Measurements from ENCODE around the gene GRIK4. TPM values are rescaled to one million over a fixed set of nuclear protein-coding genes. Genes with fewer than 3 reads are reported as not detected.

Gene GRIK4
- total RNA-seq, 2 experiments from 2014 or later = not detected

DNA sequence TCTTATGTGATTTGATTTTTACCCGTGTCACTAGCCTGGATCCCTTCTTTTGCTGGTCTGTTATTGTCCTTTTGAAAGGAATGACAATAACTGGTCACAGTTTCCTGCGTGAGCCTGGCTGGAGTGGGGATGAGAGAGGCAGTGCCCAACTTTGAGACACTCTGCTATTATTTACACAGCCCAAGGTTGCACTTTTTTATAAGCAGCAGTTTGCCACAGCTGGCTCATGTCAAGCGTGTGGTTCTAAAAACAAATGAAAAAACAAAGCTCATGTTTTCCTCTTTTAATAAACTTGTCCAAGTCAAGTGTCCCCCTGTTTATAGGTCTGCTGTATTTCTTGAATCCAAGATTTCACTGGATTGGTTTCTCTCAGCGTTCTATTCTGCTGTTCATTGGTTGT lies 201.3 kb downstream of the GRIK4 start:
- Mint-ChIP-seq H3K36me3 (ENCODE audit: low read depth) (no peaks in the 10 kb centered on the region), H3K27ac (no peak overlapping the region), H3K4me3 (no peak overlapping the region), H3K27me3 (peaks cover 28% of the 10 kb centered on the region), H3K9me3 (no peaks in the 10 kb centered on the region), H3K4me1 (ENCODE audit: low read depth) (no peaks in the 10 kb centered on the region)
- H3K4me3 ChIP-seq (ENCODE audit: low read length) = no peak overlapping the region
- TF ChIP-seq, protein P1, sequence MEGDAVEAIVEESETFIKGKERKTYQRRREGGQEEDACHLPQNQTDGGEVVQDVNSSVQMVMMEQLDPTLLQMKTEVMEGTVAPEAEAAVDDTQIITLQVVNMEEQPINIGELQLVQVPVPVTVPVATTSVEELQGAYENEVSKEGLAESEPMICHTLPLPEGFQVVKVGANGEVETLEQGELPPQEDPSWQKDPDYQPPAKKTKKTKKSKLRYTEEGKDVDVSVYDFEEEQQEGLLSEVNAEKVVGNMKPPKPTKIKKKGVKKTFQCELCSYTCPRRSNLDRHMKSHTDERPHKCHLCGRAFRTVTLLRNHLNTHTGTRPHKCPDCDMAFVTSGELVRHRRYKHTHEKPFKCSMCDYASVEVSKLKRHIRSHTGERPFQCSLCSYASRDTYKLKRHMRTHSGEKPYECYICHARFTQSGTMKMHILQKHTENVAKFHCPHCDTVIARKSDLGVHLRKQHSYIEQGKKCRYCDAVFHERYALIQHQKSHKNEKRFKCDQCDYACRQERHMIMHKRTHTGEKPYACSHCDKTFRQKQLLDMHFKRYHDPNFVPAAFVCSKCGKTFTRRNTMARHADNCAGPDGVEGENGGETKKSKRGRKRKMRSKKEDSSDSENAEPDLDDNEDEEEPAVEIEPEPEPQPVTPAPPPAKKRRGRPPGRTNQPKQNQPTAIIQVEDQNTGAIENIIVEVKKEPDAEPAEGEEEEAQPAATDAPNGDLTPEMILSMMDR (IDR thresholded peaks at IDR 0.05) = no peak
- ATAC-seq (ENCODE audit: poor library complexity) = no peak
- CTCF ChIA-PET = no interaction called here
- H3K27ac ChIP-seq (ENCODE audit: low read depth in 1 of 2, low read length in 2 of 2) = no peak overlapping the region
- H3K9me3 ChIP-seq (ENCODE audit: control insufficient read depth in 1 of 2, insufficient read depth in 1 of 2, low read length in 2 of 2) = peaks cover 0 to 8% of the 10 kb centered on the region in 2 experiments
- H3K27me3 ChIP-seq (ENCODE audit: control insufficient read depth in 1 of 2, insufficient read depth in 2 of 2, low read length in 2 of 2) = peaks cover 6 to 10% of the 10 kb centered on the region in 2 experiments
- no peak for DNase-seq
- POLR2A ChIA-PET = no interaction called here
- no peaks in the 10 kb centered on the region for H3K36me3 ChIP-seq (ENCODE audit: insufficient read depth, low read length)
- intact Hi-C loops (cut with DNase I, micrococcal nuclease) = no loop called here
- H3K4me1 ChIP-seq (ENCODE audit: insufficient read depth, low read length) = no peaks in the 10 kb centered on the region

DNA sequence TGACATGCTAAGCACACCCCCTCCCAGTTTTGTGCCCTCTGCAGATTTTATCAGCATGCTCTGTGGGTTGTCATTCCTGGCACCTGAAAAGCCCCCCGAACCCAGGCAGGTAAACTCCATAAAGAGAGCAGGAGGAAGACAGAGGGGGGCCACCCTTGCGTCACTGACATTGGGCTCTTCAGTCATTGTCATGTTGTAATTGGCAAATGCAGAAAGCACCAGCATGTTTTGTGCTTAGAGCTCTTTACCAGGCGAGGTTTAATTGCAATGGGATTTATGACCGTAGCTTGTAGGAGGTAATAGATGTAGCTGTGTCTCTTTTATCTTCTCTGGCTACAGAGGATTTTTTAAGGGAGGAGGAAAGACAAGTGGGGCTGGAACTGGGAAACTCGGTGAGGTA lies 201.7 kb downstream of the GRIK4 start:
- H3K4me1 ChIP-seq (ENCODE audit: insufficient read depth, low read length) = no peaks in the 10 kb centered on the region
- ATAC-seq (ENCODE audit: poor library complexity) (no peak), DNase-seq (no peak)
- ChIA-PET POLR2A (no interaction called here), CTCF (no interaction called here)
- Mint-ChIP-seq H3K36me3 (ENCODE audit: low read depth) (no peaks in the 10 kb centered on the region), H3K4me3 (no peak overlapping the region), H3K27ac (no peak overlapping the region), H3K27me3 (peaks cover 29% of the 10 kb centered on the region), H3K9me3 (no peaks in the 10 kb centered on the region), H3K4me1 (ENCODE audit: low read depth) (no peaks in the 10 kb centered on the region)
- TF ChIP-seq, protein P1 (IDR thresholded peaks at IDR 0.05) = no peak
- peaks cover 0 to 6% of the 10 kb centered on the region in 2 experiments for H3K9me3 ChIP-seq (ENCODE audit: control insufficient read depth in 1 of 2, insufficient read depth in 1 of 2, low read length in 2 of 2)
- no peak overlapping the region for H3K27ac ChIP-seq (ENCODE audit: low read depth in 1 of 2, low read length in 2 of 2)
- H3K36me3 ChIP-seq (ENCODE audit: insufficient read depth, low read length) = no peaks in the 10 kb centered on the region
- peaks cover 6 to 11% of the 10 kb centered on the region in 2 experiments for H3K27me3 ChIP-seq (ENCODE audit: control insufficient read depth in 1 of 2, insufficient read depth in 2 of 2, low read length in 2 of 2)
- intact Hi-C loops (cut with DNase I, micrococcal nuclease) = no loop called here
- H3K4me3 ChIP-seq (ENCODE audit: low read length) = no peak overlapping the region

DNA sequence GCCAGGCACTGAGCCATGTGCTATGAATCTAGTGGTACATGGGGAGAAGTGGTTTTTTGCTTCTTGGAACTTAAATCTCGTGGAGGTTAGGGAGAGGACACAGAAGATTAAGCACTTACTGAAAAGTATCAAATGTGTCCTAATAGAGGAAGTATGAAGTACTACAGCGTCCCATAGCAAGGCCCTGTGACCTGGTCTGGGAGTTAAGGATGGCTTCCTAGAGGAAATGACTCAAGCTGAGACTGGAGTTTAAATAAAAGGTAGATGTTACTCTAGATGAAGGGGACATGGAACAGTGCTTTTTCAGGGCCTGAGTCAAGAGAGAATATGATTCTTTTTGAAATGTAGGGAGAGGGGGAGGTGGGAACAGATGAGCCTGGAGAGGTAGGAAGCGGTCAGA lies 202.9 kb downstream of the GRIK4 start:
- Mint-ChIP-seq H3K27ac (no peak overlapping the region), H3K4me1 (ENCODE audit: low read depth) (no peaks in the 10 kb centered on the region), H3K4me3 (no peak overlapping the region), H3K36me3 (ENCODE audit: low read depth) (no peaks in the 10 kb centered on the region), H3K9me3 (no peaks in the 10 kb centered on the region), H3K27me3 (peaks cover 35% of the 10 kb centered on the region)
- Histone ChIP-seq H3K4me3 (ENCODE audit: low read length) (no peak overlapping the region), H3K9me3 (ENCODE audit: control insufficient read depth in 1 of 2, insufficient read depth in 1 of 2, low read length in 2 of 2) (no peaks in the 10 kb centered on the region), H3K36me3 (ENCODE audit: insufficient read depth, low read length) (no peaks in the 10 kb centered on the region), H3K27ac (ENCODE audit: low read depth in 1 of 2, low read length in 2 of 2) (no peak overlapping the region), H3K27me3 (ENCODE audit: control insufficient read depth in 1 of 2, insufficient read depth in 2 of 2, low read length in 2 of 2) (peaks cover 6 to 17% of the 10 kb centered on the region in 2 experiments), H3K4me1 (ENCODE audit: insufficient read depth, low read length) (no peaks in the 10 kb centered on the region)
- no peak for ATAC-seq (ENCODE audit: poor library complexity)
- no peak for DNase-seq
- TF ChIP-seq, protein P1 (IDR thresholded peaks at IDR 0.05) = no peak
- intact Hi-C loops (cut with DNase I, micrococcal nuclease) = no loop called here
- CTCF ChIA-PET = no interaction called here
- POLR2A ChIA-PET = no interaction called here

Data from CD4-positive, alpha-beta T cell (primary cell).